ENCODE data around the gene CNTN6. TPM values are rescaled to one million over a fixed set of nuclear protein-coding genes. Genes with fewer than 3 reads are reported as not detected.
A peak's percentile ranks its signal among the peaks of the same experiment; 100 is the strongest.

The CNTN6 gene
- total and polyA plus RNA-seq, 2 experiments from 2014 or later = not detected

GRCh38 chr3:1057436-1057835, 35.4 kb upstream of the CNTN6 start:
- Histone ChIP-seq H2AFZ (no peak overlapping the region), H3K4me1 (ENCODE audit: insufficient read depth) (peaks cover 4% of the 10 kb centered on the region; the same call in 1 of the 2 replicates), H3K4me3 (no peak overlapping the region), H3K36me3 (ENCODE audit: insufficient read depth) (no peaks in the 10 kb centered on the region), H3K4me2 (no peak overlapping the region), H3K79me2 (replicated peaks; ENCODE audit: insufficient read depth) (no peaks in the 10 kb centered on the region), H4K20me1 (replicated peaks; ENCODE audit: insufficient read depth) (no peaks in the 10 kb centered on the region), H3K27me3 (ENCODE audit: insufficient read depth) (no peaks in the 10 kb centered on the region), H3F3A (replicated peaks; ENCODE audit: low read depth) (no peaks in the 10 kb centered on the region), H3K9me2 (ENCODE audit: insufficient read depth) (0 out of 2 replicates have a peak, but pooled peaks cover 6% of the 10 kb centered on the region), H3K27ac (ENCODE audit: low read depth) (no peak overlapping the region)
- Mint-ChIP-seq H3K4me3 (no peak overlapping the region), H3K36me3 (ENCODE audit: low read depth) (peaks cover 33% of the 10 kb centered on the region), H3K4me1 (no peaks in the 10 kb centered on the region), H3K27ac (no peak overlapping the region), H3K27me3 (ENCODE audit: insufficient read depth, low read depth, poor library complexity) (peaks cover 4% of the 10 kb centered on the region), H3K9me3 (peaks cover 88% of the 10 kb centered on the region)
- no peak for TF ChIP-seq EZH2phosphoT487 (IDR thresholded peaks at IDR 0.05; ENCODE audit: unreplicated experiment)
- TF ChIP-seq CREB1 (CRISPR knock-in tag; IDR thresholded peaks at IDR 0.05; ENCODE audit: low read depth) = no peak
- TF ChIP-seq NANOG (IDR thresholded peaks at IDR 0.05; ENCODE audit: borderline replicate concordance) = no peak
- ATAC-seq (no peak), DNase-seq (ENCODE audit: low spot score) (no peak)

GRCh38 chr3:1068985-1069384, 23.8 kb upstream of the CNTN6 start:
- Histone ChIP-seq H3K4me3 (no peak overlapping the region), H3K9me2 (ENCODE audit: insufficient read depth) (0 out of 2 replicates have a peak, but pooled peaks cover under 1% of the 10 kb centered on the region), H3F3A (replicated peaks; ENCODE audit: low read depth) (no peaks in the 10 kb centered on the region), H3K4me1 (ENCODE audit: insufficient read depth) (no peaks in the 10 kb centered on the region), H3K79me2 (replicated peaks; ENCODE audit: insufficient read depth) (no peaks in the 10 kb centered on the region), H3K36me3 (ENCODE audit: insufficient read depth) (no peaks in the 10 kb centered on the region), H4K20me1 (replicated peaks; ENCODE audit: insufficient read depth) (no peaks in the 10 kb centered on the region), H2AFZ (peak overlapping the region; percentile 59; the same call in 1 of the 2 replicates), H3K27ac (ENCODE audit: low read depth) (no peak overlapping the region), H3K4me2 (no peak overlapping the region), H3K27me3 (ENCODE audit: insufficient read depth) (no peaks in the 10 kb centered on the region)
- ATAC-seq (no peak), DNase-seq (ENCODE audit: low spot score) (no peak)
- H3K9me3 Mint-ChIP-seq = peaks cover 84% of the 10 kb centered on the region
- no peak overlapping the region for H3K4me3 Mint-ChIP-seq
- H3K4me1 Mint-ChIP-seq = no peaks in the 10 kb centered on the region
- H3K36me3 Mint-ChIP-seq (ENCODE audit: low read depth) = peaks cover 21% of the 10 kb centered on the region
- H3K27ac Mint-ChIP-seq = no peak overlapping the region
- H3K27me3 Mint-ChIP-seq (ENCODE audit: insufficient read depth, low read depth, poor library complexity) = no peaks in the 10 kb centered on the region
- TF ChIP-seq EZH2 (IDR thresholded peaks at IDR 0.05; ENCODE audit: low read depth, unreplicated experiment) (no peak), JUNB (IDR thresholded peaks at IDR 0.05; ENCODE audit: unreplicated experiment) (no peak), POLR2AphosphoS5 (IDR thresholded peaks at IDR 0.05; ENCODE audit: low read depth) (no peak), STAT1 (IDR thresholded peaks at IDR 0.05; ENCODE audit: unreplicated experiment) (no peak), CREB1 (CRISPR knock-in tag; IDR thresholded peaks at IDR 0.05; ENCODE audit: low read depth) (no peak), ZNF114 (CRISPR knock-in tag; IDR thresholded peaks at IDR 0.05) (no peak), ETS1 (IDR thresholded peaks at IDR 0.05) (no peak), CTCF (conservative IDR thresholded peaks at IDR 0.05; ENCODE audit: low read depth in 2 of 2) (no peak), EZH2phosphoT487 (IDR thresholded peaks at IDR 0.05; ENCODE audit: unreplicated experiment) (no peak), REST (IDR thresholded peaks at IDR 0.05; ENCODE audit: unreplicated experiment) (no peak), ZNF331 (CRISPR knock-in tag; IDR thresholded peaks at IDR 0.05; ENCODE audit: low read depth) (no peak), NANOG (IDR thresholded peaks at IDR 0.05; ENCODE audit: borderline replicate concordance) (no peak)

All from GM23338 (cell line).